ENCODE results near the gene IFNAR2.

Gene IFNAR2

GRCh38 chr21:33266050-33266788 is 36.5 kb downstream of the IFNAR2 start, which contains the start of gene IL10RB:
Gene IL10RB, plus strand, starts transcription at chr21:33266367. Its CDS starts 99 bp downstream, at chr21:33266466.
- H3K4me1 ChIP-seq, result peaks cover 2% of the 10 kb centered on the region
- H3K27me3 ChIP-seq (ENCODE audit: control insufficient read depth, insufficient read depth, low read length), result no peaks in the 10 kb centered on the region
- no peaks in the 10 kb centered on the region for H3K79me2 ChIP-seq
- peak within 1 kb of the TSS; percentile 80 for H3K4me2 ChIP-seq (ENCODE audit: low read length)
- no peak for TF ChIP-seq CTCF (IDR thresholded peaks at IDR 0.05)
- H3K36me3 ChIP-seq (ENCODE audit: control insufficient read depth, insufficient read depth, low read length), result no peaks in the 10 kb centered on the region
- peak within 1 kb of the TSS; percentile 19 for H3K9ac ChIP-seq
- peak within 1 kb of the TSS; percentile 64 for H3K27ac ChIP-seq
- peak within 1 kb of the TSS; percentile 51 for H3K4me3 ChIP-seq (ENCODE audit: low read depth, low read length)
- H3K9me3 ChIP-seq (ENCODE audit: control insufficient read depth, low read length), result no peaks in the 10 kb centered on the region
- peak within 1 kb of the TSS; percentile 78 for H2AFZ ChIP-seq

- H3K79me2 ChIP-seq, result no peaks in the 10 kb centered on the region
- H3K4me3 ChIP-seq (ENCODE audit: low read depth, low read length), result peak overlapping the region; percentile 51
- H3K9ac ChIP-seq, result no peak overlapping the region
- H3K4me2 ChIP-seq (ENCODE audit: low read length), result peak overlapping the region; percentile 80
- no peaks in the 10 kb centered on the region for H3K27me3 ChIP-seq (ENCODE audit: control insufficient read depth, insufficient read depth, low read length)
- H3K36me3 ChIP-seq (ENCODE audit: control insufficient read depth, insufficient read depth, low read length), result no peaks in the 10 kb centered on the region
- H3K9me3 ChIP-seq (ENCODE audit: control insufficient read depth, low read length), result no peaks in the 10 kb centered on the region
- no peak for TF ChIP-seq CTCF (IDR thresholded peaks at IDR 0.05)
- H3K4me1 ChIP-seq, result peaks cover 2% of the 10 kb centered on the region
- H2AFZ ChIP-seq, result peak overlapping the region; percentile 78
- H3K27ac ChIP-seq, result peak overlapping the region; percentile 64
These were observed 37.0 kb downstream of the IFNAR2 start for GRCh38 chr21:33266789-33267135.

GRCh38 chr21:33267250-33267649 is 37.5 kb downstream of the IFNAR2 start:
- Histone ChIP-seq H3K36me3 (ENCODE audit: control insufficient read depth, insufficient read depth, low read length) (no peaks in the 10 kb centered on the region), H3K4me2 (ENCODE audit: low read length) (peak overlapping the region; percentile 80), H3K4me1 (peaks cover 2% of the 10 kb centered on the region), H3K27me3 (ENCODE audit: control insufficient read depth, insufficient read depth, low read length) (no peaks in the 10 kb centered on the region), H3K79me2 (no peaks in the 10 kb centered on the region), H2AFZ (no peak overlapping the region), H3K27ac (peak overlapping the region; percentile 64), H3K9ac (no peak overlapping the region), H3K4me3 (ENCODE audit: low read depth, low read length) (peak overlapping the region; percentile 51), H3K9me3 (ENCODE audit: control insufficient read depth, low read length) (no peaks in the 10 kb centered on the region)
- no peak for TF ChIP-seq CTCF (IDR thresholded peaks at IDR 0.05)

- TF ChIP-seq CTCF (IDR thresholded peaks at IDR 0.05), result no peak
- Histone ChIP-seq H3K79me2 (no peaks in the 10 kb centered on the region), H3K36me3 (ENCODE audit: control insufficient read depth, insufficient read depth, low read length) (no peaks in the 10 kb centered on the region), H3K9ac (no peak overlapping the region), H3K27ac (peak overlapping the region; percentile 15), H3K27me3 (ENCODE audit: control insufficient read depth, insufficient read depth, low read length) (no peaks in the 10 kb centered on the region), H3K4me1 (peaks cover 6% of the 10 kb centered on the region), H3K4me2 (ENCODE audit: low read length) (no peak overlapping the region), H2AFZ (peak overlapping the region; percentile 50), H3K4me3 (ENCODE audit: low read depth, low read length) (no peak overlapping the region), H3K9me3 (ENCODE audit: control insufficient read depth, low read length) (no peaks in the 10 kb centered on the region)
These were observed 38.6 kb downstream of the IFNAR2 start for GRCh38 chr21:33268393-33268736.
